B cell (primary cell): Measurements from ENCODE around the gene GRK6. TPM values are rescaled to one million over a fixed set of nuclear protein-coding genes. Genes with fewer than 3 reads are reported as not detected.

Source experiments
- ATAC-seq: fragments of 200-7000 bp; cut with Tn5 transposase; one replicate; pipeline ENCODE4 v1.10.0; 2021; ENCODE audit warnings: low read depth, mild to moderate bottlenecking, moderate number of reproducible peaks, moderate library complexity
- CTCF ChIA-PET: fragments of 350-600 bp; sonication (Branson Sonifier 250); formaldehyde crosslinking; loops from one replicate; lab custom pipeline; 2021; ENCODE audit warnings: antibody characterized with exemption, inconsistent platforms; lab: Charles Lee
- POLR2A ChIA-PET: fragments of 350-600 bp; sonication (Branson Sonifier 250); formaldehyde crosslinking; loops from one replicate; lab custom pipeline; 2021; ENCODE audit warnings: antibody characterized with exemption; lab: Charles Lee
- DNase-seq: peaks from one replicate; pipeline ENCODE4 v3.0.0; 2013
- H2AFZ ChIP-seq: 2 replicates; pipeline ENCODE4 v1.6.1; 2012; ENCODE audit warnings: mild to moderate bottlenecking, low read depth, low read length; ENCODE audit not compliant: insufficient read depth, poor library complexity, severe bottlenecking
- H3K27ac ChIP-seq, 2 donors: 1 replicate in 1 of 2; 2 replicates in 1 of 2; pipeline ENCODE4 v1.5.1; 2012 to 2013; ENCODE audit warnings: low read length in 2 of 2, mild to moderate bottlenecking in 2 of 2, moderate library complexity in 1 of 2
- H3K27me3 ChIP-seq, 4 experiments: fragments of 200-600 bp in 1 of 4; sonication (generic) in 1 of 4; replicated peaks in 1 of 4; 1 replicate in 2 of 4; 2 replicates in 2 of 4; pipeline versions ENCODE4 v1.6.1 to v1.7.0; 2013 to 2016; ENCODE audit warnings: low read length in 3 of 4, mild to moderate bottlenecking in 2 of 4, mixed read lengths in 1 of 4, moderate library complexity in 1 of 4; ENCODE audit not compliant: insufficient read depth in 4 of 4, control insufficient read depth in 3 of 4; ENCODE audit errors: control extremely low read depth in 1 of 4
- H3K36me3 ChIP-seq, 2 experiments: replicated peaks in 1 of 2; 1 replicate in 1 of 2; 2 replicates in 1 of 2; pipeline versions ENCODE4 v1.6.1 to v1.7.1; 2013; ENCODE audit warnings: low read length in 1 of 2; ENCODE audit not compliant: insufficient read depth in 2 of 2, control insufficient read depth in 1 of 2; ENCODE audit errors: control extremely low read depth in 1 of 2, extremely low read depth in 1 of 2
- H3K4me1 ChIP-seq, 2 donors: fragments of 200-600 bp in 1 of 2; sonication (generic) in 1 of 2; 1 replicate in 1 of 2; 2 replicates in 1 of 2; pipeline versions ENCODE4 v1.5.1 to v1.6.1; 2013 to 2017; ENCODE audit warnings: low read length in 2 of 2; ENCODE audit not compliant: control insufficient read depth in 2 of 2, insufficient read depth in 2 of 2
- H3K4me2 ChIP-seq: replicated peaks from 2 replicates; pipeline ENCODE3; 2012; ENCODE audit warnings: mild to moderate bottlenecking, low read depth, low read length; ENCODE audit not compliant: poor library complexity, severe bottlenecking
- H3K4me3 ChIP-seq, 5 experiments: fragments of 200-600 bp in 1 of 5; sonication (generic) in 1 of 5; 1 replicate in 3 of 5; 2 replicates in 2 of 5; pipeline versions ENCODE4 v1.5.1 to v1.7.0; 2011 to 2016; ENCODE audit warnings: low read length in 4 of 5, mild to moderate bottlenecking in 4 of 5, low read depth in 2 of 5, control low read depth in 1 of 5, moderate library complexity in 1 of 5; ENCODE audit not compliant: insufficient read depth in 1 of 5; ENCODE audit errors: control extremely low read depth in 1 of 5, extremely low read depth in 1 of 5
- H3K79me2 ChIP-seq: fragments of 200-600 bp; sonication (generic); one replicate; pipeline ENCODE4 v1.6.0; 2016; ENCODE audit warnings: low read length; ENCODE audit not compliant: control insufficient read depth, insufficient read depth
- H3K9ac ChIP-seq: fragments of 200-600 bp; sonication (generic); 2 replicates; pipeline ENCODE4 v1.6.1; 2017; ENCODE audit warnings: mild to moderate bottlenecking, low read length, moderate library complexity
- H3K9me3 ChIP-seq, 3 donors: one replicate each; pipeline versions ENCODE4 v1.6.1 to v1.7.1; 2013; ENCODE audit warnings: low read length in 2 of 3; ENCODE audit not compliant: control insufficient read depth in 2 of 3, insufficient read depth in 1 of 3; ENCODE audit errors: control extremely low read depth in 1 of 3
- H4K20me1 ChIP-seq: 2 replicates; pipeline ENCODE4 v1.6.0; 2012; ENCODE audit warnings: mild to moderate bottlenecking, low read length; ENCODE audit not compliant: insufficient read depth, control insufficient read depth, poor library complexity, severe bottlenecking
- H3K27ac Mint-ChIP-seq: one replicate; pipeline ENCODE4 v1.8.0; 2021; ENCODE audit warnings: mixed read lengths
- H3K27me3 Mint-ChIP-seq: one replicate; pipeline ENCODE4 v1.8.0; 2021; ENCODE audit warnings: mixed read lengths
- H3K4me1 Mint-ChIP-seq: one replicate; pipeline ENCODE4 v1.8.0; 2021; ENCODE audit warnings: mixed read lengths
- H3K4me3 Mint-ChIP-seq: one replicate; pipeline ENCODE4 v1.8.0; 2021; ENCODE audit warnings: mixed read lengths
- H3K9me3 Mint-ChIP-seq: one replicate; pipeline ENCODE4 v1.8.0; 2022; ENCODE audit warnings: mixed read lengths; ENCODE audit not compliant: insufficient read depth
- EZH2 ChIP-seq: IDR thresholded peaks from 2 replicates; pipeline ENCODE4 v1.6.1; 2012; ENCODE audit warnings: borderline replicate concordance, low read depth, mild to moderate bottlenecking, moderate library complexity, low read length; ENCODE audit not compliant: insufficient read depth, poor library complexity, severe bottlenecking
- WGBS: methylation state at CpG from one replicate; pipeline ENCODE4 v1.1.5; 2013; ENCODE audit warnings: missing lambda C conversion rate; ENCODE audit not compliant: insufficient coverage; 5-methylcytosine and 5-hydroxymethylcytosine counted together
- intact Hi-C: fragments of 100-400 bp; cut with micrococcal nuclease; formaldehyde crosslinking; loops from one replicate; pipeline ENCODE4 v1.10.0; 2022
- polyA plus RNA-seq: library from polyadenylated mRNA; depleted of rRNA; stranded (reverse); fragments of >200 nt; gene quantifications from 2 replicates; pipeline ENCODE4 v1.2.3, GENCODE V29; 2012
- total RNA-seq, 2 donors: library from RNA; stranded (reverse); fragments of 120-200 nt in 1 of 2; gene quantifications; 1 replicate in 1 of 2; 2 replicates in 1 of 2; pipeline versions ENCODE4 v1.2.3 to v1.2.4, GENCODE V29; 2013 to 2022
- TF ChIP-seq, protein P1 (sequence below): fragments of 200-600 bp; IDR thresholded peaks from one replicate; pipeline ENCODE4 v1.8.0; 2022; ENCODE audit warnings: antibody characterized with exemption, mild to moderate bottlenecking

The GRK6 gene
- total and polyA plus RNA-seq, 2 donors (not counting 1 experiment from before 2014, with no cell fraction given): 155 to 173 TPM

DNA sequence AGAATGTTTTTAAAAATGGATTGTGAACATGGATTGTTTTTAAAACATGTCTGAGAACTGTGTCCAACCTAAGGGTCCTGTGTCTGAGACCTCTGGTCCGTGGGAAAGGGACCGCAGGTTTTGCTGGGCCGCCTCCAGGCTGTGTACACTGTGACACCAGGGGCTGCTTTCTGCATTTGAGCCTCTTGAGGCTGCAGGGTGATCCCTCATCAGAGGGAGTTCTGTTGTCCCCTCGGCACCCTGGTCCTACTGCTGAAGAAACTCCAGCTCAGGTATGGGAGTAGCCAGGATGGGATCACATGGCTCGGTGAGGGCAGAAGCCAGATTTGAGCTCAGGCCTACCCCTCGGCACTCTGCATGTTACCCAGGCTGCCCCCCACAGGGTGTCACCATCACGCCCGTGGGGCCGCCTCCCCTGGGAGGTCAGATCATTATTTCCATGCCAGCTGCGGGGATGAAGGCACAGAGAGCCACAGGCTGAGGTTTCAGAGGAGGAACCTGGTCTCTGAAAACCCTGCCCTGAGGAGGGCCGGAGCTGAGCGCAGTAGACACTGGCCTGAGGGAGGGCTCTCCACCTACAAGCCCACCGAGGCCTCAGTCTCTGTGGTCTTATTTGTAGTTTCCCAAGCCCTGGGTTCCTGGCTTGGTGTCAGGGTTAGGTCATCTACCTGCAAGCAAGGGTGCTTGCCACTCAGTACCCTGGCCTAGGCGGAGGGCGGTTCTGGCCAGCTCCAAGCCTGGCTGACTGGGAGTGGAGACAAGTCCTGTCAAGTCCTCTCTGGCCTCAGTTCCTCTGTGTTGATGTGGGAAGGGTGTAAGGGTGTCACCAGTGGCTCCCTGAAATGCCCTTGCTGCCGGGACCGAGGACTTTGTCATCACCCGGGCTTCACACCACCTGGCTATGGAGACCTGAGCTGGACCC lies 22.9 kb downstream of the GRK6 start:
- H3K4me1 Mint-ChIP-seq: peaks cover 57% of the 10 kb centered on the region
- TF ChIP-seq, protein P1, sequence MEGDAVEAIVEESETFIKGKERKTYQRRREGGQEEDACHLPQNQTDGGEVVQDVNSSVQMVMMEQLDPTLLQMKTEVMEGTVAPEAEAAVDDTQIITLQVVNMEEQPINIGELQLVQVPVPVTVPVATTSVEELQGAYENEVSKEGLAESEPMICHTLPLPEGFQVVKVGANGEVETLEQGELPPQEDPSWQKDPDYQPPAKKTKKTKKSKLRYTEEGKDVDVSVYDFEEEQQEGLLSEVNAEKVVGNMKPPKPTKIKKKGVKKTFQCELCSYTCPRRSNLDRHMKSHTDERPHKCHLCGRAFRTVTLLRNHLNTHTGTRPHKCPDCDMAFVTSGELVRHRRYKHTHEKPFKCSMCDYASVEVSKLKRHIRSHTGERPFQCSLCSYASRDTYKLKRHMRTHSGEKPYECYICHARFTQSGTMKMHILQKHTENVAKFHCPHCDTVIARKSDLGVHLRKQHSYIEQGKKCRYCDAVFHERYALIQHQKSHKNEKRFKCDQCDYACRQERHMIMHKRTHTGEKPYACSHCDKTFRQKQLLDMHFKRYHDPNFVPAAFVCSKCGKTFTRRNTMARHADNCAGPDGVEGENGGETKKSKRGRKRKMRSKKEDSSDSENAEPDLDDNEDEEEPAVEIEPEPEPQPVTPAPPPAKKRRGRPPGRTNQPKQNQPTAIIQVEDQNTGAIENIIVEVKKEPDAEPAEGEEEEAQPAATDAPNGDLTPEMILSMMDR: no peak
- no peak for TF ChIP-seq EZH2
- H3K4me3 ChIP-seq: no peak overlapping the region
- intact Hi-C loops: no loop called here
- peaks cover 48 to 63% of the 10 kb centered on the region in 2 donors for H3K4me1 ChIP-seq
- H2AFZ ChIP-seq: no peak overlapping the region
- H3K36me3 ChIP-seq: no peaks in the 10 kb centered on the region
- no peaks in the 10 kb centered on the region for H3K9me3 ChIP-seq
- peaks cover 40% of the 10 kb centered on the region for H4K20me1 ChIP-seq
- H3K4me2 ChIP-seq: no peak overlapping the region
- H3K27me3 ChIP-seq: peaks cover 0 to 14% (median 0%) of the 10 kb centered on the region in 4 experiments
- ChIA-PET POLR2A (interaction anchor here (1.3 to 10.8 kb wide), 5 partner anchors 13 to 98 kb away, joined by 4 to 103 read pairs (median 5); partner anchors contain the start of genes GRK6 and LMAN2), CTCF (interaction anchor here (1.3 to 21.3 kb wide), 8 partner anchors 6 to 80 kb away, joined by 3 to 628 read pairs (median 8); partner anchors contain the start of genes F12, GRK6 and PFN3)
- 82% methylated on average over 15 of the region's 18 CpGs for WGBS
- no peak overlapping the region for H3K27ac Mint-ChIP-seq
- no peak overlapping the region for H3K4me3 Mint-ChIP-seq
- no peak overlapping the region for H3K9ac ChIP-seq
- H3K79me2 ChIP-seq: peaks cover 21% of the 10 kb centered on the region
- no peaks in the 10 kb centered on the region for H3K9me3 Mint-ChIP-seq
- ATAC-seq: no peak
- H3K27ac ChIP-seq: no peak overlapping the region
- DNase-seq: no peak
- H3K27me3 Mint-ChIP-seq: no peaks in the 10 kb centered on the region
